ENCODE results near the gene SNX9.

DNA sequence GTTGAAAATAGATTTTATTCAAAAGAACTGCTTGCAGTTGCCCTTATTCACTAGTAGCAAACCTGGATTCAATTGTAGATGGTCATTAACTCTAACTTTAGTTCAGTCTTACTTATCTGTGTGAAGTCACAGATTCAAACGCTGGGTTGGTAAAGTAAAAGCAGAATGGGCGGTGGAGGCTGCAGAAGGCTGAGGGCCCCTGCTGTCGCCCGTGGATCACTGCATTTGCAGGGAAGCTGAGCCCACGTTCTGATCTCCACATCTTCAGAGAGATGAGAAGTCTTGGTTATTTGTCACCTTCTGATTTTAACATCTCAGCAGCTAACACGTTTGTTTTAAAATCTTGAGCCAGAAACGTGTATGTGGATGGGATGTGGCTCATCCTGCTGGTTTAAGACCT is 75.1 kb downstream of the SNX9 start:
- no peak for TF ChIP-seq POLR2A (IDR thresholded peaks at IDR 0.05)
- TF ChIP-seq CTCF (IDR thresholded peaks at IDR 0.05 in 4 of 5, conservative IDR thresholded peaks at IDR 0.05 in 1 of 5), result no peak
